HL-60 (cell line): ENCODE measurements around the gene ZNF583.

Experiments
- CTCF ChIP-seq: IDR thresholded peaks from one replicate; pipeline ENCODE4 v1.5.1; 2011; ENCODE audit warnings: low read length, control low read depth, inconsistent platforms; ENCODE audit not compliant: insufficient read depth
- POLR2AphosphoS5 ChIP-seq: IDR thresholded peaks from 2 replicates; pipeline ENCODE4 v1.6.1; 2012; ENCODE audit warnings: low read depth

- TF ChIP-seq CTCF, result no peak
- peak; percentile 37; the same call in 1 of the 2 replicates for TF ChIP-seq POLR2AphosphoS5
Observed at GRCh38 chr19:56403764-56404704, at the start of gene ZNF583.
